Mesendoderm (in vitro differentiated cells): ENCODE results near the gene SPRR1B.

Source experiments
- DNase-seq: peaks from one replicate; pipeline ENCODE4 v3.0.0; 2013
- H2AK5ac ChIP-seq: 2 replicates; pipeline ENCODE4 v1.6.1; 2013; ENCODE audit warnings: low read length, inconsistent platforms
- H2BK120ac ChIP-seq: 2 replicates; pipeline ENCODE4 v1.6.1; 2013; ENCODE audit warnings: low read depth, mild to moderate bottlenecking, low read length, moderate library complexity, mixed read lengths
- H2BK15ac ChIP-seq: replicated peaks from 2 replicates; pipeline ENCODE4 v1.6.1; 2013; ENCODE audit warnings: low read depth, mild to moderate bottlenecking, moderate library complexity
- H2BK5ac ChIP-seq: 2 replicates; pipeline ENCODE4 v1.6.1; 2013; ENCODE audit warnings: low read length, inconsistent platforms
- H3K18ac ChIP-seq: 2 replicates; pipeline ENCODE4 v1.6.1; 2013; ENCODE audit warnings: mild to moderate bottlenecking, low read length, mixed read lengths
- H3K23ac ChIP-seq: one replicate; pipeline ENCODE4 v1.6.1; 2013; ENCODE audit warnings: low read length
- H3K27ac ChIP-seq: 2 replicates; pipeline ENCODE4 v1.5.1; 2013; ENCODE audit warnings: low read depth, mild to moderate bottlenecking, inconsistent platforms, low read length, moderate library complexity
- H3K27me3 ChIP-seq: 2 replicates; pipeline ENCODE4 v1.6.1; 2013; ENCODE audit warnings: low read length, control low read depth, mild to moderate bottlenecking, inconsistent platforms; ENCODE audit not compliant: insufficient read depth, poor library complexity
- H3K36me3 ChIP-seq: 2 replicates; pipeline ENCODE4 v1.6.1; 2013; ENCODE audit warnings: low read length, inconsistent platforms; ENCODE audit not compliant: control insufficient read depth, insufficient read depth
- H3K4ac ChIP-seq: one replicate; pipeline ENCODE4 v1.6.1; 2013; ENCODE audit warnings: low read depth, mild to moderate bottlenecking, low read length, moderate library complexity
- H3K4me1 ChIP-seq: 2 replicates; pipeline ENCODE4 v1.6.1; 2013; ENCODE audit warnings: low read depth, low read length, inconsistent platforms; ENCODE audit not compliant: control insufficient read depth
- H3K4me2 ChIP-seq: 2 replicates; pipeline ENCODE4 v1.6.1; 2013; ENCODE audit warnings: low read length
- H3K4me3 ChIP-seq: 2 replicates; pipeline ENCODE4 v1.5.1; 2013; ENCODE audit warnings: mild to moderate bottlenecking, low read length
- H3K56ac ChIP-seq: one replicate; pipeline ENCODE4 v1.6.1; 2013; ENCODE audit warnings: low read length
- H3K79me1 ChIP-seq: 2 replicates; pipeline ENCODE4 v1.6.1; 2013; ENCODE audit warnings: low read length, inconsistent platforms
- H3K79me2 ChIP-seq: 2 replicates; pipeline ENCODE4 v1.6.1; 2013; ENCODE audit warnings: mild to moderate bottlenecking, low read length; ENCODE audit not compliant: control insufficient read depth, insufficient read depth
- H3K9ac ChIP-seq: 2 replicates; pipeline ENCODE4 v1.6.1; 2013; ENCODE audit warnings: low read length, inconsistent platforms
- H4K5ac ChIP-seq: one replicate; pipeline ENCODE4 v1.6.1; 2013; ENCODE audit warnings: low read length
- H4K8ac ChIP-seq: one replicate; pipeline ENCODE4 v1.6.1; 2013; ENCODE audit warnings: low read depth, mild to moderate bottlenecking, control low read depth, low read length, moderate library complexity
- WGBS: extraction: QIAGEN DNeasy Blood & Tissue Kit; methylation state at CpG from one replicate; pipeline ENCODE4 v1.1.7; 2013; ENCODE audit warnings: low lambda C conversion rate, missing lambda C conversion rate; ENCODE audit not compliant: insufficient coverage; ENCODE audit errors: extremely low coverage; 5-methylcytosine and 5-hydroxymethylcytosine counted together

The SPRR1B gene

DNA sequence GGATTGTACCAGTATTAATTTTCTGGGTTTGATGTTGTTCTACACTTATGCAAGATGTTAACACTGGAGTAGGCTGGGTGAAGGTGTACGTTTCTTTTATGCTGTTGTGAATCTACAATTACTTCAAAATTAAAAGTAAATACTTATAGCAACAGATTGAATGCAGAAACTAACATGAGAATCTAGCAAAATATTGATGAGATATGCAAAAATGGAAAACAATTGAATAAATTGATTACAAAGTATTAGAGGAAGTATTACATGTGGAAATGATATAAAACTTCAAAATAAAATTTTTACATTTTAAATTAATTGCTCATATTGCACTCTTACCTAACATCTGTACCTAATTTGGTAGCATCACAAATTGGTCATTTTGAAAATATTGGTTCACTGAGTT lies 35.2 kb upstream of the SPRR1B start:
- H4K5ac ChIP-seq, result no peak overlapping the region
- H3K4ac ChIP-seq, result no peak overlapping the region
- H2BK120ac ChIP-seq, result no peak overlapping the region
- no peak overlapping the region for H3K4me2 ChIP-seq
- H3K23ac ChIP-seq, result no peak overlapping the region
- H4K8ac ChIP-seq, result no peak overlapping the region
- no peak overlapping the region for H3K18ac ChIP-seq
- no peaks in the 10 kb centered on the region for H3K27me3 ChIP-seq
- H3K36me3 ChIP-seq, result no peaks in the 10 kb centered on the region
- H2BK5ac ChIP-seq, result no peak overlapping the region
- H3K79me2 ChIP-seq, result no peaks in the 10 kb centered on the region
- no peak overlapping the region for H3K9ac ChIP-seq
- no peak overlapping the region for H3K27ac ChIP-seq
- no peak for DNase-seq
- no peak overlapping the region for H2AK5ac ChIP-seq
- H3K79me1 ChIP-seq, result no peaks in the 10 kb centered on the region
- H2BK15ac ChIP-seq, result no peak overlapping the region
- H3K4me3 ChIP-seq, result no peak overlapping the region
- no CpG with 5 or more reads among the region's 1 CpG for WGBS
- H3K56ac ChIP-seq, result no peak overlapping the region
- peaks cover 7% of the 10 kb centered on the region for H3K4me1 ChIP-seq

DNA sequence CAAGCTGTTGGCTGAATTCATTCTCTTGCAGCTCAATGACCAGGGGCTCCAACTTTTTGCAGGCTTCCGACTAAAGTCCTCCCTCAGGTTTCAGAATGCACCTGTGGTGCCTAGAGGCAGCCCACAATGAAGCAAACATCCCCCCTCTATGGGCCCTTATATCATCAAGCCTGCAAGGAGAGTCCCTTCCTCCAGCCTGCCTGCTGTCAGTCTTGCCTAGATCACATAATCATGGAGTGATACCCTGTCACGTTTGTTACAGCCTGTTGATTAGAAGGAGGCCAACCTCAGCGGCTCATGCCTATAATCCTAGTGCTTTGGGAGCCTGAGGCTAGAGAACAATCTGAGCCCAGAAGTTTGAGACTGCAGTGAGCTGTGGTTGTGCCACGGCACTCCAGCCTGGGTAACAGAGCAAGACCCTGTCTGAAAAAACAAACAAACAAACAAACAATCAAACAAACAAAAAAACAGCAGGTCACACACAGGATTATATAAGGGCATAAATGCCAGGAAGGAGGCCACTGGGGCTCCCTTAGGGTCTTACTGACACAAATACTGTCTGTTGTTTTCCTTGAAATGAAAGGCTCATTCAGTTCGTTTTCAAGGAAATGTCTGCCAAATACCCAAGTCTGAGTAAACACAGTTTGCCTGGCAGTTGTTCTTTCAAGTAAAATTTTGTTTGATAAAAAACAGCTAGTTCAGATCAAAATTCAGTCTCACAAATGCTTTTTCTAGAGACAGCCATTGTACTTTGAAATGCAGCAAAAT lies 34.2 kb upstream of the SPRR1B start:
- Histone ChIP-seq H3K36me3 (no peaks in the 10 kb centered on the region), H3K23ac (no peak overlapping the region), H3K79me1 (no peaks in the 10 kb centered on the region), H3K79me2 (no peaks in the 10 kb centered on the region), H3K56ac (no peak overlapping the region), H3K27me3 (no peaks in the 10 kb centered on the region), H3K4me2 (no peak overlapping the region), H2BK15ac (no peak overlapping the region), H2AK5ac (no peak overlapping the region), H3K4me3 (no peak overlapping the region), H2BK120ac (no peak overlapping the region), H3K4ac (no peak overlapping the region), H3K9ac (no peak overlapping the region), H4K5ac (no peak overlapping the region), H4K8ac (no peak overlapping the region), H3K18ac (no peak overlapping the region), H2BK5ac (no peak overlapping the region), H3K4me1 (peaks cover 8% of the 10 kb centered on the region), H3K27ac (no peak overlapping the region)
- WGBS, result no CpG with 5 or more reads among the region's 5 CpGs
- DNase-seq, result peak; percentile 40

DNA sequence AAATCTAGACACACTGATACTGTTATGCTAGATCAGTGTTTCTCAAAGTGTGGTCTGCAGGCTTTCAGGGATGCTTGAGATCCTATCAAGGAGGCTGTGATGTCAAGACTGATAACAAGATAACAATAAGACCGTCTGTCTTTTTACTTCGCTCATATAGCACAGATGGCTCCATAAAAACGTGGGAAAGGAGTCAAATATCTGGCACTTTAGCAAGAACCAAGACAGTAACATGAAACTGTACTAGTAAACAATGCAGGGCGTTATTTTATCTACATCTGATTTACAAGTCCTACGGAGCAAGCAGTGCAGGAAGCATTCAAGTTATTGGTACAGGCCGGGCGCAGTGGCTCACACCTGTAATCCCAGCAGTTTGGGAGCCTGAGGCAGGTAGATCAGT lies 33.1 kb upstream of the SPRR1B start:
- H2BK15ac ChIP-seq, result no peak overlapping the region
- H3K23ac ChIP-seq, result no peak overlapping the region
- no peak overlapping the region for H3K4ac ChIP-seq
- WGBS, result no CpG with 5 or more reads among the region's 7 CpGs
- H3K4me1 ChIP-seq, result peaks cover 8% of the 10 kb centered on the region
- no peaks in the 10 kb centered on the region for H3K27me3 ChIP-seq
- H3K36me3 ChIP-seq, result no peaks in the 10 kb centered on the region
- no peak overlapping the region for H4K8ac ChIP-seq
- no peak overlapping the region for H2AK5ac ChIP-seq
- H3K79me1 ChIP-seq, result no peaks in the 10 kb centered on the region
- H3K56ac ChIP-seq, result no peak overlapping the region
- H3K4me3 ChIP-seq, result no peak overlapping the region
- H3K27ac ChIP-seq, result no peak overlapping the region
- no peak overlapping the region for H4K5ac ChIP-seq
- H3K18ac ChIP-seq, result no peak overlapping the region
- no peak overlapping the region for H2BK120ac ChIP-seq
- no peak for DNase-seq
- no peak overlapping the region for H3K4me2 ChIP-seq
- no peak overlapping the region for H3K9ac ChIP-seq
- no peaks in the 10 kb centered on the region for H3K79me2 ChIP-seq
- H2BK5ac ChIP-seq, result no peak overlapping the region

GRCh38 chr1:152998476-152998875 lies 32.5 kb upstream of the SPRR1B start:
- Histone ChIP-seq H3K4me2 (no peak overlapping the region), H3K4me3 (no peak overlapping the region), H2BK15ac (no peak overlapping the region), H3K18ac (no peak overlapping the region), H3K79me1 (no peaks in the 10 kb centered on the region), H3K79me2 (no peaks in the 10 kb centered on the region), H3K4ac (no peak overlapping the region), H2BK120ac (no peak overlapping the region), H3K56ac (no peak overlapping the region), H3K27me3 (no peaks in the 10 kb centered on the region), H3K9ac (no peak overlapping the region), H3K23ac (no peak overlapping the region), H3K4me1 (peaks cover 8% of the 10 kb centered on the region), H2BK5ac (no peak overlapping the region), H3K36me3 (no peaks in the 10 kb centered on the region), H2AK5ac (no peak overlapping the region), H4K5ac (no peak overlapping the region), H3K27ac (no peak overlapping the region), H4K8ac (no peak overlapping the region)
- DNase-seq, result no peak
- no CpG with 5 or more reads among the region's 4 CpGs for WGBS

GRCh38 chr1:152999818-153000217 lies 31.2 kb upstream of the SPRR1B start:
- Histone ChIP-seq H3K27me3 (no peaks in the 10 kb centered on the region), H2AK5ac (no peak overlapping the region), H2BK120ac (no peak overlapping the region), H3K4ac (no peak overlapping the region), H3K36me3 (no peaks in the 10 kb centered on the region), H2BK5ac (no peak overlapping the region), H3K56ac (no peak overlapping the region), H3K79me2 (no peaks in the 10 kb centered on the region), H4K5ac (no peak overlapping the region), H3K4me2 (no peak overlapping the region), H3K9ac (no peak overlapping the region), H3K23ac (no peak overlapping the region), H3K4me3 (no peak overlapping the region), H3K4me1 (peaks cover 8% of the 10 kb centered on the region), H4K8ac (no peak overlapping the region), H2BK15ac (no peak overlapping the region), H3K27ac (no peak overlapping the region), H3K79me1 (no peaks in the 10 kb centered on the region), H3K18ac (no peak overlapping the region)
- no peak for DNase-seq
- WGBS, result no CpG with 5 or more reads among the region's 6 CpGs

- Histone ChIP-seq H3K4me2 (no peak overlapping the region), H2AK5ac (no peak overlapping the region), H3K4me3 (no peak overlapping the region), H3K4ac (no peak overlapping the region), H3K36me3 (no peaks in the 10 kb centered on the region), H3K79me1 (no peaks in the 10 kb centered on the region), H2BK5ac (no peak overlapping the region), H3K18ac (no peak overlapping the region), H2BK15ac (no peak overlapping the region), H2BK120ac (no peak overlapping the region), H3K4me1 (peaks cover 8% of the 10 kb centered on the region), H3K56ac (no peak overlapping the region), H3K27ac (no peak overlapping the region), H4K5ac (no peak overlapping the region), H3K23ac (no peak overlapping the region), H3K9ac (no peak overlapping the region), H3K79me2 (no peaks in the 10 kb centered on the region), H4K8ac (no peak overlapping the region), H3K27me3 (no peaks in the 10 kb centered on the region)
- peak; percentile 53 for DNase-seq
- no CpG with 5 or more reads among the region's 1 CpG for WGBS
Measured at GRCh38 chr1:153000294-153000693, 30.7 kb upstream of the SPRR1B start.
